Measurements from ENCODE around the gene PKD2L1.

The PKD2L1 gene

DNA sequence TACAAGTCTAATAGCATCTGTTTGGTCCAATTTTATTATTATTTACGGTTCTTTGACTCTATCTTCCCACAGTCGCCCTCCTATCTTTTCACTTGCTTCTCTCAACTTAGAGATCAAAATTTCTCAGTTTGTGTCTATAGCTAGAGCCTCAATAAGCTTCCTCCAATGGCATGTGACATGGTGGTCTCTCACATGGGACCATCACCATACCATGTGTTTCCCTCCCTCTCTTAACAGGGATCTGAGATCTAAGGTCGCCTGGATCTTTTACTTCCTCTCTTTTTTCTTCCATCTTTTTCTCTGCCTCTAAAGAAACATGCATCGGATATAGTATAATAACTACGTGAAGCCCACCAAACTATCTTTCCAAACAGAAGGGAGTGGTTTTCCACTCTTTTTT is 1.8 kb downstream of the PKD2L1 start:
- TF ChIP-seq CTCF (IDR thresholded peaks at IDR 0.05; ENCODE audit: low read depth, low read length): no peak
- no peak for DNase-seq (ENCODE audit: extremely low read depth, low read depth)

DNA sequence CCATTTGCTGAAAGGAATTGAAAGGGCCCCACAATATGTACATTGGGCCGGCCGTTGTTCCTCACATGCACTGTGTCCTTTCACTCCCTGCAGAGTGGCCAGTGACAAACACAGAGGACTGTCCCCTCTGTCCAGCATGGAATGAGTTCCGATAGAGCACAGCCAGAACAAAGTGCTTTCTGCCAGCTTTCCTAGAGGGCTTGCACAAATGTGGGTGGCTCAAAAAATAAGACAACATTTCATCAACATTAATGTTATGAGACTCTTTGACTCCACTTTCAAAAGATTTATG is 2.4 kb downstream of the PKD2L1 start:
- no peak for DNase-seq (ENCODE audit: extremely low read depth, low read depth)
- TF ChIP-seq CTCF (IDR thresholded peaks at IDR 0.05; ENCODE audit: low read depth, low read length): no peak

GRCh38 chr10:100327007-100327717 is 2.9 kb downstream of the PKD2L1 start:
- TF ChIP-seq CTCF (IDR thresholded peaks at IDR 0.05; ENCODE audit: low read depth, low read length): no peak
- no peak for DNase-seq (ENCODE audit: extremely low read depth, low read depth)

DNA sequence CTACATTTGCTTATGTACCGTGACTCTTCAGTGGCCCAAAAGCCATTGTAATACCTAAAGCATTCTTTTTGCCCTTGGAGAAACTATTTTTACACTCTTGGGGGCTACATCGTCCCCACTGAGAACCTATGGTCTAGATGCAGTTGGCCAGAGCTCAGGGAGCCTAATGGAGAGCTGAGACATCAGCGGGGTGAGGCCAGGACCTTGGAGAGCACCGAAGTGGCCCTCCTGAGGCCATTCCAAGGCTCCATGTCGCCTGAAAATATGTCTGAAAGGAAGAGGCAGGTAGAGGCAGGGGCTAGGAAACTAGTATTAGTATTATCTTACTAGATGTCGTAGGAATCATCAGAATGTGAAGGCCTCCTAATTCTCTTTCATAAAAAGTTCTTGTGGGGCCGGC is 4.9 kb downstream of the PKD2L1 start:
- no peak for TF ChIP-seq CTCF (IDR thresholded peaks at IDR 0.05; ENCODE audit: low read depth, low read length)

DNA sequence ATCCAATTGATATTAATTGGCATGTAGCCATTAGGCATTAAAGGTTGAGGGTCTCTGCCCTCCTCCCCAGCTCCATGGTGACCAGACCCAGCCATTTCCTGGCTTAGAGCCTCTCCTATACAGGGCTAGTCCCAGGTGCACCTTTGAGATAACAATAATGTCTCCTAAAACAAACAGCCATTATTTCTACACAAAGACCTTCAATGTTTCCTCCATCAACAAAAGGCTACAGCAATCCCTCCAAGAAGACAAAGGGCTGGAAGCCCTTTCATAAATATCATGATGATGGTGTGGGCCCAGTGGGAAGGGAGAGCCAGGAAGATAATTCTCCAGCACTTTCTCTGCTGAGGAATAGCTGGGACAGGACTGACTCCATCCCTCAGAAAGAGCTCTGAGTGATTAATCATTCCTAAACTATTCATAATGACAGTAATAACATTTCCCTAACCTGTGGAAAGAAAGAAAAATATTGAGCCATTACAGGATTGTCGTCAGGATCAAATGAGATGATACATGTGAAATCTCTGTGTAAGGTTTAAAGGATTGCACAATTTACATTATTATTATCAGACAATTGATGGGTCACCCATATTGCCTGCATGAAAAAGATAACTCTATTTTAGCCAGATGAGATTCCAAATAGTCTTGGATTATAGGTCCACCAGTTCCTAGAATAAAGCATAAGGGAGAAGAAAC is 10.2 kb downstream of the PKD2L1 start:
- DNase-seq (ENCODE audit: extremely low read depth, low read depth): no peak
- no peak for TF ChIP-seq CTCF (IDR thresholded peaks at IDR 0.05; ENCODE audit: low read depth, low read length)

More for the DNA sequence above, 4.9 kb downstream of the PKD2L1 start:
- DNase-seq (ENCODE audit: extremely low read depth, low read depth): no peak

- no peak for DNase-seq (ENCODE audit: extremely low read depth, low read depth)
- no peak for TF ChIP-seq CTCF (IDR thresholded peaks at IDR 0.05; ENCODE audit: low read depth, low read length)
These were observed 11.8 kb downstream of the PKD2L1 start for GRCh38 chr10:100318207-100318606.

GRCh38 chr10:100315615-100316014 is 14.4 kb downstream of the PKD2L1 start:
- no peak for TF ChIP-seq CTCF (IDR thresholded peaks at IDR 0.05; ENCODE audit: low read depth, low read length)
- no peak for DNase-seq (ENCODE audit: extremely low read depth, low read depth)

Measured in AG09319 (cell line).